ENCODE measurements around the gene ENTPD6. TPM values are rescaled to one million over a fixed set of nuclear protein-coding genes. Genes with fewer than 3 reads are reported as not detected.
"Not testable (repeated sequence)": the region's sequence is repeated elsewhere in the genome, so short reads cannot be mapped to it uniquely, and the experiment has no call there.

Gene ENTPD6
- polyA plus RNA-seq, 1 donor from 2014 or later, result 143 TPM

DNA sequence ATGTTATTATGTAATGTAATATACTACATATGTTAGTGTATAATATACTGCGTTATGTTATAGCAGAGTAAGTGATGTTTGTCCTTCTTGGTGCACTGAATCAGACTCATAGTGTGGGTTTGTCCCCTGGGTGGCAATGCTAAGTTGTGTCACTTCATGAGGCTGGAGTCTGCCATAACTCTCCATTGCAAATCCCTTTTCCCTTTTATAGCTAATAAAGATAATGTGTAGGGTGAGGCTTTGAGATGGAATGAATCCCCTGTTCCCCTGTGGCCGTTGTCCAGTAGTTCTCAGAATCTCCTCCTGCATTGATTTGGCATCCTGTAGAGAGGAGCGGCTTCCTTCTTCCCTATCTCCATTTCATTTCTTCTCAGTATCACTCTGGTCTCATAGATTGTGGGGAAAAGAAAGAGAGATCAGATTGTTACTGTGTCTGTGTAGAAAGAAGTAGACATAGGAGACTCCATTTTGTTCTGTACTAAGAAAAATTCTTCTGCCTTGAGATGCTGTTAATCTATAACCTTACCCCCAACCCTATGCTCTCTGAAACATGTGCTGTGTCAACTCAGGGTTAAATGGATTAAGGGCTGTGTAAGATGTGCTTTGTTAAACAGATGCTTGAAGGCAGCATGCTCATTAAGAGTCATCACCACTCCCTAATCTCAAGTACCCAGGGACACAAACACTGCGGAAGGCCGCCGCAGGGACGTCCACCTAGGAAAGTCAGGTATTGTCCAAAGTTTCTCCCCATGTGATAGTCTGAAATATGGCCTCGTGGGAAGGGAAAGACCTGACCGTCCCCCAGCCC lies 45.5 kb downstream of the ENTPD6 start:
- not testable (repeated sequence) for H3K4me3 ChIP-seq (ENCODE audit: low read length); H3K27ac ChIP-seq (ENCODE audit: low read length); H4K20me1 ChIP-seq (ENCODE audit: insufficient read depth); H3K79me2 ChIP-seq (replicated peaks; ENCODE audit: insufficient read depth, low read length); H3K27me3 ChIP-seq (ENCODE audit: insufficient read depth, low read depth, low read length); H2AFZ ChIP-seq (ENCODE audit: low read depth, low read length); H3K9ac ChIP-seq (ENCODE audit: low read length); H3K4me2 ChIP-seq (ENCODE audit: low read length); H3K9me3 ChIP-seq (ENCODE audit: low read length); H3F3A ChIP-seq (ENCODE audit: insufficient read depth, low read length, poor library complexity, severe bottlenecking); H3K36me3 ChIP-seq (ENCODE audit: insufficient read depth, low read length); H3K9me2 ChIP-seq (ENCODE audit: insufficient read depth, low read length)

DNA sequence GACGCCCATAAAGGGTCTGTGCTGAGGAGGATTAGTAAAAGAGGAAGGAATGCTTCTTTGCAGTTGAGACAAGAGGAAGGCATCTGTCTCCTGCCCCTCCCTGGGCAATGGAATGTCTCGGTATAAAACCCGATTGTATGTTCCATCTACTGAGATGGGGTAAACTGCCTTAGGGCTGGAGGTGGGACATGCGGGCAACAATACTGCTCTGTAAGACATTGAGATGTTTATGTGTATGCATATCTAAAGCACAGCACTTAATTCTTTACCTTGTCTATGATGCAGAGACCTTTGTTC lies 46.1 kb downstream of the ENTPD6 start:
- H3K79me2 ChIP-seq (replicated peaks; ENCODE audit: insufficient read depth, low read length); H3K9me3 ChIP-seq (ENCODE audit: low read length); H3K9me2 ChIP-seq (ENCODE audit: insufficient read depth, low read length): not testable (repeated sequence)

DNA sequence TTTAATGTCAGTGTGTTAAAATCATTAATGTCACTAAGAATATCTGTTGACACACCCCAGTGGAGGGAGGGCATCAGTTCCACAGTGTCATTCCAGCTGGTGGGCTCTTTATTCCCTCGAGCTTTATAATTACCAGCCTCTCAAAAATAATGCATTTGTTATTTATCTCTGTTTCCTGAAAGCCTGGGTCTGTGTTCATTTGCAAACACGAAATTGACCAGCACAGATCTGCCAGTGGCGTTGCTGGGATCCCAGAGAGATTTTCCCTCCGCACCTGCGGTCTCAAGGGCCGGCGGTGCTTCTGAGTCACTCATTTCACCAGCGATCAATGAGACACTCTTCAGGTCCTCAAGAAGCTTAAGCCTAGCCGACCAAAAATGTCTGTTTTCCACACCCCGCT lies 46.7 kb downstream of the ENTPD6 start:
- Histone ChIP-seq H3K9me2 (ENCODE audit: insufficient read depth, low read length) (no peaks in the 10 kb centered on the region), H3K4me2 (ENCODE audit: low read length) (no peak overlapping the region), H3K4me3 (ENCODE audit: low read length) (no peak overlapping the region), H2AFZ (ENCODE audit: low read depth, low read length) (no peak overlapping the region), H3K27me3 (ENCODE audit: insufficient read depth, low read depth, low read length) (no peaks in the 10 kb centered on the region), H3K36me3 (ENCODE audit: insufficient read depth, low read length) (no peaks in the 10 kb centered on the region), H4K20me1 (ENCODE audit: insufficient read depth) (no peaks in the 10 kb centered on the region), H3K9me3 (ENCODE audit: low read length) (no peaks in the 10 kb centered on the region), H3K27ac (ENCODE audit: low read length) (no peak overlapping the region), H3F3A (ENCODE audit: insufficient read depth, low read length, poor library complexity, severe bottlenecking) (no peaks in the 10 kb centered on the region), H3K9ac (ENCODE audit: low read length) (no peak overlapping the region), H3K79me2 (replicated peaks; ENCODE audit: insufficient read depth, low read length) (no peaks in the 10 kb centered on the region)
- TF ChIP-seq SMC3 (conservative IDR thresholded peaks at IDR 0.05; ENCODE audit: poor library complexity) (no peak), POLR2AphosphoS5 (IDR thresholded peaks at IDR 0.05) (no peak), EP300 (conservative IDR thresholded peaks at IDR 0.05; ENCODE audit: poor library complexity, severe bottlenecking) (no peak), MXI1 (conservative IDR thresholded peaks at IDR 0.05; ENCODE audit: poor library complexity, severe bottlenecking) (no peak), RAD21 (conservative IDR thresholded peaks at IDR 0.05) (no peak), EZH2 (IDR thresholded peaks at IDR 0.05; ENCODE audit: borderline replicate concordance, insufficient read depth, low read length, poor library complexity, severe bottlenecking) (no peak), TAF1 (IDR thresholded peaks at IDR 0.05; ENCODE audit: low read depth) (no peak)
- TF ChIP-seq, protein P1, sequence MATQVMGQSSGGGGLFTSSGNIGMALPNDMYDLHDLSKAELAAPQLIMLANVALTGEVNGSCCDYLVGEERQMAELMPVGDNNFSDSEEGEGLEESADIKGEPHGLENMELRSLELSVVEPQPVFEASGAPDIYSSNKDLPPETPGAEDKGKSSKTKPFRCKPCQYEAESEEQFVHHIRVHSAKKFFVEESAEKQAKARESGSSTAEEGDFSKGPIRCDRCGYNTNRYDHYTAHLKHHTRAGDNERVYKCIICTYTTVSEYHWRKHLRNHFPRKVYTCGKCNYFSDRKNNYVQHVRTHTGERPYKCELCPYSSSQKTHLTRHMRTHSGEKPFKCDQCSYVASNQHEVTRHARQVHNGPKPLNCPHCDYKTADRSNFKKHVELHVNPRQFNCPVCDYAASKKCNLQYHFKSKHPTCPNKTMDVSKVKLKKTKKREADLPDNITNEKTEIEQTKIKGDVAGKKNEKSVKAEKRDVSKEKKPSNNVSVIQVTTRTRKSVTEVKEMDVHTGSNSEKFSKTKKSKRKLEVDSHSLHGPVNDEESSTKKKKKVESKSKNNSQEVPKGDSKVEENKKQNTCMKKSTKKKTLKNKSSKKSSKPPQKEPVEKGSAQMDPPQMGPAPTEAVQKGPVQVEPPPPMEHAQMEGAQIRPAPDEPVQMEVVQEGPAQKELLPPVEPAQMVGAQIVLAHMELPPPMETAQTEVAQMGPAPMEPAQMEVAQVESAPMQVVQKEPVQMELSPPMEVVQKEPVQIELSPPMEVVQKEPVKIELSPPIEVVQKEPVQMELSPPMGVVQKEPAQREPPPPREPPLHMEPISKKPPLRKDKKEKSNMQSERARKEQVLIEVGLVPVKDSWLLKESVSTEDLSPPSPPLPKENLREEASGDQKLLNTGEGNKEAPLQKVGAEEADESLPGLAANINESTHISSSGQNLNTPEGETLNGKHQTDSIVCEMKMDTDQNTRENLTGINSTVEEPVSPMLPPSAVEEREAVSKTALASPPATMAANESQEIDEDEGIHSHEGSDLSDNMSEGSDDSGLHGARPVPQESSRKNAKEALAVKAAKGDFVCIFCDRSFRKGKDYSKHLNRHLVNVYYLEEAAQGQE (IDR thresholded peaks at IDR 0.05; ENCODE audit: borderline replicate concordance), result no peak
- TF ChIP-seq, protein P2, sequence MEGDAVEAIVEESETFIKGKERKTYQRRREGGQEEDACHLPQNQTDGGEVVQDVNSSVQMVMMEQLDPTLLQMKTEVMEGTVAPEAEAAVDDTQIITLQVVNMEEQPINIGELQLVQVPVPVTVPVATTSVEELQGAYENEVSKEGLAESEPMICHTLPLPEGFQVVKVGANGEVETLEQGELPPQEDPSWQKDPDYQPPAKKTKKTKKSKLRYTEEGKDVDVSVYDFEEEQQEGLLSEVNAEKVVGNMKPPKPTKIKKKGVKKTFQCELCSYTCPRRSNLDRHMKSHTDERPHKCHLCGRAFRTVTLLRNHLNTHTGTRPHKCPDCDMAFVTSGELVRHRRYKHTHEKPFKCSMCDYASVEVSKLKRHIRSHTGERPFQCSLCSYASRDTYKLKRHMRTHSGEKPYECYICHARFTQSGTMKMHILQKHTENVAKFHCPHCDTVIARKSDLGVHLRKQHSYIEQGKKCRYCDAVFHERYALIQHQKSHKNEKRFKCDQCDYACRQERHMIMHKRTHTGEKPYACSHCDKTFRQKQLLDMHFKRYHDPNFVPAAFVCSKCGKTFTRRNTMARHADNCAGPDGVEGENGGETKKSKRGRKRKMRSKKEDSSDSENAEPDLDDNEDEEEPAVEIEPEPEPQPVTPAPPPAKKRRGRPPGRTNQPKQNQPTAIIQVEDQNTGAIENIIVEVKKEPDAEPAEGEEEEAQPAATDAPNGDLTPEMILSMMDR (IDR thresholded peaks at IDR 0.05; ENCODE audit: poor library complexity, severe bottlenecking), result no peak

More for the DNA sequence above, 46.1 kb downstream of the ENTPD6 start:
- not testable (repeated sequence) for H3K27me3 ChIP-seq (ENCODE audit: insufficient read depth, low read depth, low read length); H3K4me2 ChIP-seq (ENCODE audit: low read length); H3K36me3 ChIP-seq (ENCODE audit: insufficient read depth, low read length); H3K9ac ChIP-seq (ENCODE audit: low read length); H3K4me3 ChIP-seq (ENCODE audit: low read length); H3K27ac ChIP-seq (ENCODE audit: low read length); H4K20me1 ChIP-seq (ENCODE audit: insufficient read depth); H3F3A ChIP-seq (ENCODE audit: insufficient read depth, low read length, poor library complexity, severe bottlenecking); H2AFZ ChIP-seq (ENCODE audit: low read depth, low read length)
